NCI-H2081 treated with DMSO at 0.1 percent for 48 hours (cell line): Measurements from ENCODE around the gene GALNT18.

ENCODE experiments used
- DNase-seq: peaks from one replicate; lab custom pipeline; 2025; lab: John Stamatoyannopoulos, UW

The GALNT18 gene

DNA sequence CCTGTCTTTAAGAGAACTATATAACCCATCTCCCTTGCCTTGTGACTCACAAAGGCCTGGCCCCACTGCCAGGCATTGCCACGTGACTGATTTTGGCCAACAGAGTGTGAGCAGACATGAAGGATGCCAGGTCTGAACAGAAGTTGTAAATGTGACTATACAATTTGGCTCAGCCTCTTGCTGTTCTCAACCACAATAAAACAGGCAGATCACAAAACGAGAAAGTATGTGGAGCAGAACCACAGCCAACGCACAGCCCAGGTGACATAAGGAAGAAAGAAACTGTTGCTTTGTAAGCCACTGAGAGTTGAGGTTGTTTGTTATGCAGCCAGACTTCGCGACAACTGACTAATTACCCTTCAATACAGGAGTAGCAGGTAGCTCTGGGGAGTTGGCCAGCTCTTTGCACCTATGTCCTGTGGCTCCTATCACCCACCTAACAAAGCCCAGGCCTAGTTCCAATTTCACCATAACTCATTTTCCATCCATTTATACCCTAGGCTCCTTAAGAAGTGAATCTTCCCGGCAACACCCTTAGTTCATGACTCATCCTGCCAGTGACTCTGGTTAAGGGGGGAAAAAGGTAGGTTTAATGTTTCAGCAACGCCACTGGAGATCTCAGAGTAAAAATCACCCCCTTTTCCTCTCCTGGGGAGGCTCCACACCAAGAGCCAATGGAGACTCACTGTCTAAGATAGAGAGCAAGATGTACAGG, 53.7 kb downstream of the GALNT18 start:
- no peak for DNase-seq

DNA sequence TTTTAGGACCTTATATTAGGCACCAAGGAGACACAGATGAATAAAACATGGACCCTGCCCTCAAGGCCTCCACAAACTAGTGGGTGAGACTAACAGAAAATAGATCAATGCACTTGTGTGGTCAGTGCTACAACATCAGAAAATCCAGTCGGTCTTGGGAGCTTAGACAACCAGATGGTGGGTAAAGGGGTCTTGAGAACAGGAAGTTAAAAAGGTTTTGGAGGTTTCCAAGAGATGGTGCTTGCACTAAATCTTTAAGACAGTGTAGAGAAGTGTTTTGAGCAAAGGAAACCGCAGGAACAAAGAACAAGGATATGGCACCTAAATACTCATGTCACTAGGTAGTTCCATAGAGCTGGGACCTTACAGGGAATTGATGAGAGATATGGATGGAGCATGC, 56.2 kb downstream of the GALNT18 start:
- no peak for DNase-seq

DNA sequence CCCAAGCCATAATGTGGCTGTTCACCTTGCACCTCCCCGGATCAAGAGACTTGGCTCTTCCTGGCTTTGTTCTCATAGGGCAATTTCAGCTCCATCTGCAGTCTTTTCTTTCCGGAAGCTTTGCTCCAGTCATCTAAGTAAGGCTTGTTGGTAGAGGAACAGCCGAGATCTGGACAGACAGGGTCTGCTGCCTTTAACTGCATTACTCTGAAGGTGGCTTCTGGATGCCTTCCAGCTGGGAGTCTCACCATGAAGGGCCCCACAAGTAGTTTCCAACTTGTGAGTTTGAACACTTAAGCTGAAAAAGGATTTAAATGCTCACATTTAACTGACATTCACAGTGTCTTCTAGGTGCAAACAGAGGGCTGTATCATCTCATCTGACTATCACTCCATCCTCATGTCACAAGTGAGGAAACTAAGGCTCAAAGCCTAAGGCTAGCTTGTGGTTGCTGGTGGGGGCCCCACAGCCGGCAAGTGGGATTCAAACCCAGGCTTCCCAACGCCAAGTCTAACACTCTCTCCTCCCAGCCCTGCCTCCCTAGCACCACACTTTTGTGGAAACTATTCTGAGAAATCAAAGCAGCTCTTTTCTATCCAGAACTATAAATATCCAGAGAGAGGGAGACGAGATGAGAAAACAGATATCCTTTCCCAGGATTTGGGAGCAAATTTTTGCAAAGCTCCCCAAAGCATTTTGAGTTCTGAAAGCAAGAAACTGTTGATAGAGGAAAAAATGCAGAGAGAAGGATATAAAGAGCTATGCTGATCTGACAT, 58.4 kb downstream of the GALNT18 start:
- DNase-seq, result no peak

- DNase-seq, result no peak
These were observed 59.8 kb downstream of the GALNT18 start for GRCh38 chr11:11561991-11562390.

DNA sequence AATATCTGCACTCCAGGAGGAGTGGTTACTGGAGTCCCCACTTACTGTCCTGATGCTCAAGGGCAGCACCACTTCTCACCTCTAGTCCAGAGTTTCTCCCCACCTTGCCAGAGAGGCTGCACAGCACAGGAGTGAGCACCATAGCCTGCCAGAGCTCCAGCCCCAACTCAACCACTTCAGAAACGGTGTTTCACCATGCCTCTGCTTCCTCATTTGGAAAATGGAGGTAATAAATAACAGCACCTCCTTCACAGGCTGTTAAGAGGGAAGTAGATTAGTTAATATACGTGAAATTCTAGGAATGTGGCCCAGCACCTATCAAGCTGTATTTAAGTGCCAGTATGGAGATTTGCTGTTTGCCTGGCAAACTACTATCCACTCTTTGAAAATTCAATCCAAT, 63.0 kb downstream of the GALNT18 start:
- no peak for DNase-seq

DNA sequence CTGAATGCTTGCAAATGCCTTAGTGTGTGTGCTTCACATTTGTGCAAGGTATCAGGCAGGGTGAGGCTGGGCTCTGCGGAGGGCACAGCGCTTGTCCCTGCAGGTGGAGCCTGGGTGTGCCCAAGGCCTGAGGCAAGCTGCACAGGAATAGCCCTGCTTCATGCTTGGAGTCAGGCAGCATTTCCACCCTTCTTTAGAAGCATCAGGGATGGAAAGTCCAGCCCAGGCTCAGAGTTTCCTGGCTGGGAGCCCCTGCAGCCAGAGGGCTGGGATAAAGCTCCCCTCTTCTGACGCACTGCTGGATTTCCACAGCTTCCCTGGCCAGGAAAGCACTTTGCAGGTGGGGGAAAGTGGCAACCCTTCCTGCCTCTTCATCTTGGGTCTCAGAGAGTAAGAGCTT, 63.4 kb downstream of the GALNT18 start:
- DNase-seq, result no peak

GRCh38 chr11:11555208-11555607, 66.6 kb downstream of the GALNT18 start:
- peak; percentile 50 for DNase-seq

GRCh38 chr11:11553573-11553972, 68.2 kb downstream of the GALNT18 start:
- DNase-seq, result no peak

GRCh38 chr11:11552529-11553087, 69.2 kb downstream of the GALNT18 start:
- DNase-seq, result no peak

DNA sequence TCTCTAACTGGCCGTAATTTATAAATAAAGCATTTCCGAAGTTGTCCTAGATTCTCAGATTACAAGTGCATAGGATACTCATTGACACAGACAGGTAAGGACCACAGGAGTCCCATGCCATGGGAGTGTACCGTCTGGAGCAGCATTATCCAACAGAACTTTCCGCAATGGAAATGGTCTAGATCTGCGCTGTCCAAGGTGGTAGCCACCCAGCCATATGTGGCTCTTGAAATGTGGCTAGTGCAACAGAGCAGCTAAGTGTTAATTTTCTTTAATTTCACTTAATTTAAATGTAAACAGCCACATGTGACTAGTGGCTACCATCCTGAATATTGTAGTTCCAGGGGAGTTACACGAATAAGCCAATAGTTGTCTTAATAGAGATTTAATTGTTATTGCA, 71.3 kb downstream of the GALNT18 start:
- no peak for DNase-seq

GRCh38 chr11:11545285-11546275, 76.2 kb downstream of the GALNT18 start:
- DNase-seq, result no peak

DNA sequence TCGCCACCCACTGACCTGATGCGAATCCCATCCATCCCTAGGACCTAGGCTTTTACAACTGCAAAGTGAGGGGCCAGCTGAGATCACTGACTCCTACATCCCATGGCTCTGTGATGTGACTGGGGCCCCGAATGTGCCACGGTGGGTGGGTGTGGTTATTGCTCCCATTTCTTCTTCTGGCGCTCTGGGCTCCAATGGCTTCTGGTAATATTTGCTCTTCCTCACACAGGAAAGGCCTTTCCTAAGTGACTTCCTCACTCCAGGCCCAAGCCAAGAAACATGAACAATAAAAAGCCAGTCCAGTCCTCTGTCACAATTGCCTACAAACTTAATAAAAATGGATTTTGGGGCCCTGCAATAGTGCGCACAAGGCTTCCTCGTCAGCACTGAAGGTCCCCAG, 78.1 kb downstream of the GALNT18 start:
- DNase-seq, result no peak

GRCh38 chr11:11540157-11540556, 81.6 kb downstream of the GALNT18 start:
- DNase-seq, result no peak

DNA sequence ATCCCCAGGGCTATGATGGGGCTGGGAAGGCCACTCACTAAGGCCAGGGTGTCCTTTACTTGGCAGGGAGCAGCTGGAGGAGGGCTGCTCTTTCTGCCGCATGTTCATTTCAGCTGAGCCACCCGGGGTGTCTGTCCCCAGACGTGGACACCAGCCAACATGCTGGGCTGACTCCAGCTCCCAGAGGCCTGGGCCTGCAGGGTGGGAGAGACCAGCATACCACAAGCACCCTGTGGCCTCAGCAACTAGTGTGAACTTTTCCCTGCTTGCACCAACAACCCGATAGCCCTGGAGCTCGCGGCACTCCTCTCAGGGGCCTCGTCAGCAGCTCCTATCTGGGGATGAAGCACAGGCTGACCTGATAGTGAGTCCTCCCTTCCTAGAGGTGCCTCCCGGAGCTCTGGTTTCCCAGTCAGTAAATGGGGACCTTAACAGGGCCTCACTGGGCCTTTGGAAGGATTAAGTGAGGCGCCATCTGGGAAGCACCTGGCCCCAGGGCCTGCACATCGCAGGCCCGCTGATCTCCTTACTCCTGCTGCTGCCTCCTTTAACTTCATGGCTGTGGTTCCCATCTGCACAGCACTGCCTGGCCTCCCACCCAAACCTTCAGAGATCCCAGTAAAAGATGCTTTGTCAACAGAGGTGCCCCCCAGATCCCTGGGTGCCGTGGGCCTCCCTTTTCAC, 83.4 kb downstream of the GALNT18 start:
- DNase-seq, result no peak

DNA sequence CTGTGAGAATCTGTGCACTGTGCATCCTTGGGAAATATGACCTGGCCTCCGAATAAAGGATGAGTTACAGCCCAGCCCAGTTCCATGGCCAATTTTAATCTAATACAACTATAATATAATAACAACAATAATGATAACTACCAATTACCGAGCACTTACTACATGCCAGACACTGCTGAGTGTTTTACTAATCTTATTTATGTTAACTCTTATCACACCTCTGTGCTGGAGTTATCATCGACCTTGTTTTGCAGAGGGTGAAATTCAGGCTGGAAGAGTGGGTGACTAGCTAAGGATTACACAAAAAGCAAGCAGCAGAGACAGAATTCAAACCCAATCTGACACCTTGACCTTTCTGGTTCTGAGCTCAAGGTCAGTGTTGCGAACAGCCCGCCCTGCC, 83.9 kb downstream of the GALNT18 start:
- DNase-seq, result no peak

GRCh38 chr11:11537372-11537771, 84.4 kb downstream of the GALNT18 start:
- DNase-seq, result no peak

GRCh38 chr11:11536650-11537049, 85.2 kb downstream of the GALNT18 start:
- no peak for DNase-seq

DNA sequence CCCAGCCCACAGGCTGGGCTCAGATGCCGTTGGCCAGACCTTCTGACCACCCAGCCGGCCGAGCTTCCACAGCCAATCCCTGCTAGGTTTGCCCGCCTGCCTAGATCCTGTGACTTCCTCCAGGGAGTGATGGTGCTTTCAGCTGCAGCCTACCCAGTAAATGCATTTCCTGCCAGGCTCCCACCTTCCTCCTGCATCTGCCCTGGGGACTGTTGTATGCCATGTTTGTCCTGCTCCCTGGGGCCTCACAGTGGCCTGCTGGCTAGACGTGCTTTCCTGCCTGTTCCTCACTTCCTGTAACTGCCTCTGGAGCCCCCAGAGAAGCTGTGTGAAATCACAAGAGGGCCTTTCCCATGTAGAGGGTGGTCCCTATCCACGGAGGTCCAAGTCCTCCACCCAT, 86.2 kb downstream of the GALNT18 start:
- peak; percentile 71 for DNase-seq

DNA sequence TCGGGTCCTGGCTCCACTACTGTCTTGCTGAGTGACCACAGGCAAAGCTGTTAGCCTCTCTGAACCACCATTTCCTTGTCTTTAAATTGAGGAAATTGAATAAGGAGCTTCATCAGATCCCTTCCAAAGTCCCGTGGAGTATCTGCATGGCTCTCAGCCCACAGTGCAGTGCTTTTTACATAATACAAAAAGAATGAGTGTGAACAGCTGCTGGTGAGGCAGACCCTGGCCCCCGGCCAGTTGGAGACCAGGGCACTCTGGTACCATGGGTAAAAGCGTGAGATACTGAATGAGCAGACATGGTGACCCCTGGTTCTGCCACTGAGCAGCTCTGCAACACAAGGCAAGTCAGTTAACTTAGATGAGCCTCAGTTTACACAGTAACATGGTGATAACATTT, 86.8 kb downstream of the GALNT18 start:
- no peak for DNase-seq

- no peak for DNase-seq
These were observed 88.1 kb downstream of the GALNT18 start for GRCh38 chr11:11533751-11534150.

GRCh38 chr11:11533057-11533456, 88.7 kb downstream of the GALNT18 start:
- no peak for DNase-seq

DNA sequence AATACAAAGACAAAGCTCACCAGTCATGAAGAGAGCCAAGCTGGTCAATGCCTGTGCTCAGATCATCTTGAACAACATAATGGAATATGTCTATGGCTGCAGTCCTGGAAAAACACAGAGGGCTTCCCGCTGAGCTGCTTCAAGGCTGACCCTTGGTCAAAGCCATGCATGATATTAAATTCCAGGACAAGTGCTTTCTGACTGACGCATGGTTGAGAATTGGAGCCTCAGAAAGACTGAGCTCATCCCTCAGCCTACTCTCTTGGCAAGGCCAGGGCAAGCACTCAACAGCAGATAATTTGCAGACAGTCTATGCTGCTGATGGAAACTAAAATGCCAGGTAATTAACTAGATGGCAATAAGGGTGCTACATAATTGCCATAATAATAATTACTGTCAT, 89.2 kb downstream of the GALNT18 start:
- no peak for DNase-seq
